Loucy (cell line): ENCODE measurements around the gene LY6G6F.

Source experiments
- H2AFZ ChIP-seq: fragments of 200-600 bp; sonication (generic); 2 replicates; pipeline ENCODE4 v1.6.0; 2016; ENCODE audit warnings: antibody characterized with exemption, mild to moderate bottlenecking, low read length, moderate library complexity
- H3F3A ChIP-seq: fragments of 200-600 bp; 2 replicates; pipeline ENCODE4 v1.6.0; 2016; ENCODE audit warnings: antibody characterized with exemption, low read depth, mild to moderate bottlenecking
- H3K27me3 ChIP-seq: fragments of 200-600 bp; sonication (generic); 2 replicates; pipeline ENCODE4 v1.6.1; 2014; ENCODE audit warnings: low read length, mild to moderate bottlenecking; ENCODE audit not compliant: insufficient read depth, poor library complexity, severe bottlenecking
- H3K36me3 ChIP-seq: fragments of 200-600 bp; sonication (generic); 2 replicates; pipeline ENCODE4 v1.6.1; 2016; ENCODE audit warnings: low read length; ENCODE audit not compliant: insufficient read depth
- H3K4me1 ChIP-seq: fragments of 200-600 bp; sonication (generic); 2 replicates; pipeline ENCODE4 v1.5.1; 2014; ENCODE audit warnings: low read length, mild to moderate bottlenecking; ENCODE audit not compliant: insufficient read depth, poor library complexity, severe bottlenecking
- H3K4me2 ChIP-seq: fragments of 200-600 bp; sonication (generic); 2 replicates; pipeline ENCODE4 v1.6.0; 2014; ENCODE audit warnings: antibody characterized with exemption, low read length, low read depth, mild to moderate bottlenecking; ENCODE audit not compliant: poor library complexity, severe bottlenecking
- H3K4me3 ChIP-seq: fragments of 200-600 bp; sonication (generic); 2 replicates; pipeline ENCODE4 v1.5.1; 2014; ENCODE audit warnings: low read length, mild to moderate bottlenecking, mixed read lengths; ENCODE audit not compliant: poor library complexity, severe bottlenecking
- H3K79me2 ChIP-seq: fragments of 200-600 bp; sonication (generic); 2 replicates; pipeline ENCODE4 v1.6.1; 2014; ENCODE audit warnings: low read length; ENCODE audit not compliant: insufficient read depth
- H3K9ac ChIP-seq: fragments of 200-600 bp; sonication (generic); 2 replicates; pipeline ENCODE4 v1.6.0; 2014; ENCODE audit warnings: mild to moderate bottlenecking, low read depth, low read length, moderate library complexity; ENCODE audit not compliant: poor library complexity, severe bottlenecking
- H3K9me2 ChIP-seq: fragments of 200-600 bp; sonication (generic); replicated peaks from 2 replicates; pipeline ENCODE4 v1.6.1; 2016; ENCODE audit warnings: low read depth, low read length, mixed read lengths
- H3K9me3 ChIP-seq: fragments of 200-600 bp; sonication (generic); 2 replicates; pipeline ENCODE4 v1.6.1; 2014; ENCODE audit warnings: mild to moderate bottlenecking, antibody characterized with exemption, low read length, low read depth; ENCODE audit not compliant: insufficient read depth
- H4K20me1 ChIP-seq: fragments of 200-600 bp; sonication (generic); 2 replicates; pipeline ENCODE4 v1.6.0; 2014; ENCODE audit warnings: antibody characterized with exemption, low read length, mild to moderate bottlenecking; ENCODE audit not compliant: insufficient read depth, poor library complexity, severe bottlenecking
- CTCF ChIP-seq: fragments of 200-600 bp; sonication (generic); conservative IDR thresholded peaks from 2 replicates; pipeline ENCODE4 v1.5.1; 2014; ENCODE audit warnings: mild to moderate bottlenecking, antibody characterized with exemption, low read length
- EZH2phosphoT487 ChIP-seq: fragments of 200-600 bp; IDR thresholded peaks from 2 replicates; pipeline ENCODE4 v1.6.1; 2018; ENCODE audit warnings: antibody characterized with exemption, mild to moderate bottlenecking, moderate library complexity, borderline replicate concordance

LY6G6F gene

DNA sequence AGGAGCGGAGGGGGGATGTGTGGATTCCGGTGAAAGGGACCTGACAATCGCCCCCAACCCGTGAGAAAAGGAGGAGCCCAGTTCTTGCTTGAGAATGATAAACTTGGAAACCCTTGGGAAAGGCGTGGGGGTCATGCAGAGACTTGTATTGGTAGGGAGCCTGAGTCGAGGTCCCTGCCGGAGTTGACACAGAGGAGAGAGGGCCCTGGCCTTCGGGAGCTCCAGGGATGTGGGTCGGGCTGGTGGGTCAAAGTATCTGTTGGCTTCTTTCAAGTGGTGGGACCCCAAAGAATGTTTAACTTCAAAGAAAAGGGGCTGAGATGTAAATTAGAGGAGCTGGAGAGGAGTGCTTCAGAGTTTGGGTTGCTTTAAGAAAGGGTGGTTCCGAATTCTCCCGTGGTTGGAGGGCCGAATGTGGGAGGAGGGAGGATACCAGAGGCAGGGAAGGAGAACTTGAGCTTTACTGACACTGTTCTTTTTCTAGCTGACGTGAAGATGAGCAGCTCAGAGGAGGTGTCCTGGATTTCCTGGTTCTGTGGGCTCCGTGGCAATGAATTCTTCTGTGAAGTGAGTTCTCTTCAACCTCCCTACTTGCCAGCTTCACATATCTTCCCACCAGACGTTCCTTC, 40.2 kb upstream of the LY6G6F start:
- peak overlapping the region; percentile 88 for H3K4me3 ChIP-seq
- H3K4me1 ChIP-seq, result peaks cover 38% of the 10 kb centered on the region
- peaks cover 43% of the 10 kb centered on the region; the same call in 1 of the 2 replicates for H3K36me3 ChIP-seq
- peaks cover 77% of the 10 kb centered on the region for H3K79me2 ChIP-seq
- peak overlapping the region; percentile 65 for H2AFZ ChIP-seq
- TF ChIP-seq CTCF, result no peak
- TF ChIP-seq EZH2phosphoT487, result no peak
- H4K20me1 ChIP-seq, result peaks cover 22% of the 10 kb centered on the region
- no peaks in the 10 kb centered on the region for H3K9me2 ChIP-seq
- H3K4me2 ChIP-seq, result peak overlapping the region; percentile 99
- no peaks in the 10 kb centered on the region for H3K9me3 ChIP-seq
- no peaks in the 10 kb centered on the region for H3K27me3 ChIP-seq
- H3F3A ChIP-seq, result no peaks in the 10 kb centered on the region
- H3K9ac ChIP-seq, result peak overlapping the region; percentile 98

- Histone ChIP-seq H3K4me3 (no peak within 1 kb of the TSS), H3K9me3 (no peaks in the 10 kb centered on the region), H3K79me2 (peaks cover 51% of the 10 kb centered on the region), H3K4me1 (peaks cover 24% of the 10 kb centered on the region), H4K20me1 (peaks cover 22% of the 10 kb centered on the region), H3K27me3 (no peaks in the 10 kb centered on the region), H2AFZ (no peak within 1 kb of the TSS), H3K36me3 (peaks cover 54% of the 10 kb centered on the region; the same call in 1 of the 2 replicates), H3K4me2 (peak within 1 kb of the TSS; percentile 99), H3K9ac (peak within 1 kb of the TSS; percentile 98), H3F3A (no peaks in the 10 kb centered on the region), H3K9me2 (no peaks in the 10 kb centered on the region)
- TF ChIP-seq CTCF, result no peak
- TF ChIP-seq EZH2phosphoT487, result no peak
These were observed 37.0 kb upstream of the LY6G6F start, which contains the start of gene LY6G5B for GRCh38 chr6:31669676-31670075. Gene LY6G5B (plus strand): TSS chr6:31669976. CDS start chr6:31670951, 975 bp downstream.

- no peaks in the 10 kb centered on the region for H3F3A ChIP-seq
- peaks cover 11% of the 10 kb centered on the region; the same call in 1 of the 2 replicates for H3K36me3 ChIP-seq
- H4K20me1 ChIP-seq, result no peaks in the 10 kb centered on the region
- no peaks in the 10 kb centered on the region for H3K9me2 ChIP-seq
- no peak overlapping the region for H3K4me2 ChIP-seq
- no peaks in the 10 kb centered on the region for H3K79me2 ChIP-seq
- H3K27me3 ChIP-seq, result no peaks in the 10 kb centered on the region
- peaks cover 8% of the 10 kb centered on the region for H3K4me1 ChIP-seq
- H2AFZ ChIP-seq, result no peak overlapping the region
- no peak overlapping the region for H3K9ac ChIP-seq
- H3K9me3 ChIP-seq, result no peaks in the 10 kb centered on the region
- H3K4me3 ChIP-seq, result no peak overlapping the region
- TF ChIP-seq CTCF (no peak), EZH2phosphoT487 (no peak)
These were observed 30.3 kb upstream of the LY6G6F start for GRCh38 chr6:31676322-31676903.
